ENCODE measurements around the gene PTPRQ.
"Not testable (repeated sequence)": the region's sequence is repeated elsewhere in the genome, so short reads cannot be mapped to it uniquely, and the experiment has no call there.

Gene PTPRQ

GRCh38 chr12:80445083-80445793 is 1.2 kb downstream of the PTPRQ start (continued):
- TF ChIP-seq PRDM2 (tag by site-specific recombination; IDR thresholded peaks at IDR 0.05; ENCODE audit: borderline replicate concordance) (no peak), ZNF837 (tag by site-specific recombination; IDR thresholded peaks at IDR 0.05) (no peak), KLF7 (tag by site-specific recombination; IDR thresholded peaks at IDR 0.05; ENCODE audit: borderline replicate concordance) (no peak), ZNF223 (tag by site-specific recombination; IDR thresholded peaks at IDR 0.05) (no peak), ZNF791 (tag by site-specific recombination; IDR thresholded peaks at IDR 0.05) (no peak), RBAK (tag by site-specific recombination; IDR thresholded peaks at IDR 0.05) (no peak), ZNF19 (tag by site-specific recombination; IDR thresholded peaks at IDR 0.05; ENCODE audit: low read depth) (no peak), ZNF362 (tag by site-specific recombination; IDR thresholded peaks at IDR 0.05) (no peak), ZNF426 (tag by site-specific recombination; IDR thresholded peaks at IDR 0.05) (no peak), ZIC2 (tag by site-specific recombination; IDR thresholded peaks at IDR 0.05) (no peak)

- no peak overlapping the region for H3K27ac ChIP-seq (ENCODE audit: extremely low read depth, low read depth, low read length)
- CTCF ChIA-PET: interaction anchor here (2.1 kb wide), 1 partner anchor 16 kb away, joined by 4 read pairs; no protein-coding TSS in a partner anchor
- POLR2A ChIA-PET: no interaction called here
- no peaks in the 10 kb centered on the region for H3K4me1 ChIP-seq (ENCODE audit: control insufficient read depth, insufficient read depth, low read length)
- no peak overlapping the region for H3K4me3 ChIP-seq (ENCODE audit: low read depth, low read length)
- TF ChIP-seq HOXA7 (CRISPR knock-in tag; IDR thresholded peaks at IDR 0.05; ENCODE audit: borderline replicate concordance): no peak
- no peak for TF ChIP-seq ZBTB21 (tag by site-specific recombination; IDR thresholded peaks at IDR 0.05)
- H3K9me3 ChIP-seq (ENCODE audit: control insufficient read depth, insufficient read depth, low read depth, low read length): no peaks in the 10 kb centered on the region
- no peaks in the 10 kb centered on the region for H3K36me3 ChIP-seq (ENCODE audit: control insufficient read depth in 2 of 2, insufficient read depth in 1 of 2, low read length in 2 of 2)
Measured at GRCh38 chr12:80456513-80456912, 12.5 kb downstream of the PTPRQ start.

- Histone ChIP-seq H3K4me1 (ENCODE audit: control insufficient read depth, insufficient read depth, low read length) (no peaks in the 10 kb centered on the region), H3K36me3 (ENCODE audit: control insufficient read depth in 2 of 2, insufficient read depth in 1 of 2, low read length in 2 of 2) (no peaks in the 10 kb centered on the region), H3K27ac (ENCODE audit: extremely low read depth, low read depth, low read length) (no peak overlapping the region), H3K4me3 (ENCODE audit: low read depth, low read length) (no peak overlapping the region), H3K9me3 (ENCODE audit: control insufficient read depth, insufficient read depth, low read depth, low read length) (no peaks in the 10 kb centered on the region)
- TF ChIP-seq ZNF623 (tag by site-specific recombination; IDR thresholded peaks at IDR 0.05) (no peak), GLIS2 (tag by site-specific recombination; IDR thresholded peaks at IDR 0.05) (no peak), BCL11A (tag by site-specific recombination; IDR thresholded peaks at IDR 0.05; ENCODE audit: low read depth) (no peak), ZNF664 (tag by site-specific recombination; IDR thresholded peaks at IDR 0.05) (no peak)
- ChIA-PET CTCF (interaction anchor here (0.8 kb wide), 1 partner anchor 12 kb away, joined by 3 read pairs; no protein-coding TSS in a partner anchor), POLR2A (no interaction called here)
Measured at GRCh38 chr12:80460972-80461371, 16.9 kb downstream of the PTPRQ start.

GRCh38 chr12:80461851-80462250 is 17.8 kb downstream of the PTPRQ start:
- H3K4me1 ChIP-seq (ENCODE audit: control insufficient read depth, insufficient read depth, low read length); POLR2A ChIA-PET; H3K9me3 ChIP-seq (ENCODE audit: control insufficient read depth, insufficient read depth, low read depth, low read length); H3K4me3 ChIP-seq (ENCODE audit: low read depth, low read length); H3K27ac ChIP-seq (ENCODE audit: extremely low read depth, low read depth, low read length); H3K36me3 ChIP-seq (ENCODE audit: control insufficient read depth in 2 of 2, insufficient read depth in 1 of 2, low read length in 2 of 2): not testable (repeated sequence)
- CTCF ChIA-PET: interaction anchor here (0.6 kb wide), 1 partner anchor 227 kb away, joined by 4 read pairs; no protein-coding TSS in a partner anchor

All from HEK293 (cell line).